Gastroesophageal sphincter (tissue), 3 donors: ENCODE data around the gene GNL2.

ENCODE experiments used
- EP300 ChIP-seq: sonication (generic); formaldehyde crosslinking; IDR thresholded peaks from one replicate; pipeline ENCODE4 v1.6.1; 2017; ENCODE audit warnings: antibody characterized with exemption, mild to moderate bottlenecking
- POLR2A ChIP-seq, 2 donors: fragments of 450-650 bp; IDR thresholded peaks; one replicate each; pipeline ENCODE4 v1.6.1; 2017; ENCODE audit warnings: antibody characterized with exemption in 2 of 2, mild to moderate bottlenecking in 2 of 2, moderate library complexity in 1 of 2
- POLR2AphosphoS5 ChIP-seq: sonication (generic); formaldehyde crosslinking; IDR thresholded peaks from one replicate; pipeline ENCODE4 v1.6.1; 2017; ENCODE audit warnings: antibody characterized with exemption
- TF ChIP-seq, protein P1 (sequence below), 4 experiments: fragments of 200-600 bp in 2 of 4; fragments of 450-650 bp in 2 of 4; sonication (generic) in 1 of 4; IDR thresholded peaks; one replicate each; pipeline ENCODE4 v1.5.1; 2017 to 2019; ENCODE audit warnings: antibody characterized with exemption in 4 of 4, mild to moderate bottlenecking in 2 of 4, moderate library complexity in 2 of 4

DNA sequence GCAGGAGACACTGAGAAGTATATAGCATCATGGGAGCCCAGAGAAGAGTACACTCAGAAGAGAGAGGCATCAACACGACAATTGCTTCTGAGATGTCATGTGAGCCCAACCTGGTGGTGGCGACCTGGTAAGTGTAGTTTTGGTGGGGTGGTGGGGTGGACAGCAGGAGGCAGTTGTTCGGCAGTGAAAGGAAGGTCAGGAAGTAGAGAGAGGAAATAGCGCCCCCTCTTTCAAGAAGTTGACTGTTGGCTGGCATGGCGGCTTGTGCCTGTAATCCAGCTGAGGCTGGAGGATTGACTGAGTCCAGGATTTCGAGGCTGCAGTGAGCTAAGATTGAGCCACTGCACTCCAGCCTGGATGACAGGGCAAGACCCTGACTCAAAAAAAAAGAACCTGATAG lies 26.4 kb upstream of the GNL2 start:
- TF ChIP-seq EP300 = no peak
- TF ChIP-seq, protein P1, sequence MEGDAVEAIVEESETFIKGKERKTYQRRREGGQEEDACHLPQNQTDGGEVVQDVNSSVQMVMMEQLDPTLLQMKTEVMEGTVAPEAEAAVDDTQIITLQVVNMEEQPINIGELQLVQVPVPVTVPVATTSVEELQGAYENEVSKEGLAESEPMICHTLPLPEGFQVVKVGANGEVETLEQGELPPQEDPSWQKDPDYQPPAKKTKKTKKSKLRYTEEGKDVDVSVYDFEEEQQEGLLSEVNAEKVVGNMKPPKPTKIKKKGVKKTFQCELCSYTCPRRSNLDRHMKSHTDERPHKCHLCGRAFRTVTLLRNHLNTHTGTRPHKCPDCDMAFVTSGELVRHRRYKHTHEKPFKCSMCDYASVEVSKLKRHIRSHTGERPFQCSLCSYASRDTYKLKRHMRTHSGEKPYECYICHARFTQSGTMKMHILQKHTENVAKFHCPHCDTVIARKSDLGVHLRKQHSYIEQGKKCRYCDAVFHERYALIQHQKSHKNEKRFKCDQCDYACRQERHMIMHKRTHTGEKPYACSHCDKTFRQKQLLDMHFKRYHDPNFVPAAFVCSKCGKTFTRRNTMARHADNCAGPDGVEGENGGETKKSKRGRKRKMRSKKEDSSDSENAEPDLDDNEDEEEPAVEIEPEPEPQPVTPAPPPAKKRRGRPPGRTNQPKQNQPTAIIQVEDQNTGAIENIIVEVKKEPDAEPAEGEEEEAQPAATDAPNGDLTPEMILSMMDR (IDR thresholded peaks at IDR 0.05) = no peak
- TF ChIP-seq POLR2A (IDR thresholded peaks at IDR 0.05) = no peak
- TF ChIP-seq POLR2AphosphoS5 = no peak
